Measurements from ENCODE around the gene STX7. TPM values are rescaled to one million over a fixed set of nuclear protein-coding genes. Genes with fewer than 3 reads are reported as not detected.
A peak's percentile ranks its signal among the peaks of the same experiment; 100 is the strongest.
"Not testable (repeated sequence)": the region's sequence is repeated elsewhere in the genome, so short reads cannot be mapped to it uniquely, and the experiment has no call there.

The STX7 gene
- 10 to 100 TPM; 23.2 to 86.6 (median 44.8) TPM for total RNA-seq

- no peaks in the 10 kb centered on the region for H3K36me3 ChIP-seq
- peak; percentile 82 to 89 for TF ChIP-seq POLR2AphosphoS5 (IDR thresholded peaks at IDR 0.05)
- peak in 3 of 4 donors; percentile 87 to 94 (median 92) for TF ChIP-seq POLR2A (IDR thresholded peaks at IDR 0.05)
- no peak for TF ChIP-seq EP300 (IDR thresholded peaks at IDR 0.05)
- TF ChIP-seq CTCF (IDR thresholded peaks at IDR 0.05) = peak in 1 of 6 experiments; percentile 15
- WGBS, 2 donors = 0 to 1% methylated on average over 26 to 51 of the region's 67 CpGs
- peak within 1 kb of the TSS; percentile 48 to 94 (median 83) for H3K4me3 ChIP-seq
- H3K9me3 ChIP-seq = no peaks in the 10 kb centered on the region
- ATAC-seq (ENCODE audit: low FRiP score in 2 of 2) = peak; percentile 98
- H3K27ac ChIP-seq = peak within 1 kb of the TSS; percentile 84 to 96 (median 91)
- H3K4me1 ChIP-seq = peaks cover 24 to 50% (median 31%) of the 10 kb centered on the region in 4 donors
- peak; percentile 93 to 96 for DNase-seq
- no peaks in the 10 kb centered on the region for H3K27me3 ChIP-seq
Measured at GRCh38 chr6:132512638-132513632, at the start of gene STX7. TSS of gene STX7 (minus strand) at chr6:132513116. CDS start at chr6:132503530, 9,586 bp downstream.

GRCh38 chr6:132560087-132560486 lies 47.2 kb upstream of the STX7 start:
- not testable (repeated sequence) for DNase-seq; H3K9me3 ChIP-seq; H3K4me1 ChIP-seq; H3K27me3 ChIP-seq; ATAC-seq (ENCODE audit: low FRiP score in 2 of 2); H3K4me3 ChIP-seq; H3K27ac ChIP-seq; H3K36me3 ChIP-seq
- 68 to 74% methylated on average over 3 of the region's 3 CpGs for WGBS, 2 donors

- Histone ChIP-seq H3K4me1 (no peaks in the 10 kb centered on the region), H3K27ac (no peak within 1 kb of the TSS), H3K36me3 (no peaks in the 10 kb centered on the region), H3K9me3 (no peaks in the 10 kb centered on the region), H3K27me3 (no peaks in the 10 kb centered on the region), H3K4me3 (no peak within 1 kb of the TSS)
- WGBS, 2 donors = 84 to 90% methylated on average over 2 of the region's 2 CpGs
- TF ChIP-seq POLR2A (IDR thresholded peaks at IDR 0.05) (no peak), EP300 (IDR thresholded peaks at IDR 0.05) (no peak), CTCF (IDR thresholded peaks at IDR 0.05) (no peak), POLR2AphosphoS5 (IDR thresholded peaks at IDR 0.05) (no peak)
- ATAC-seq (ENCODE audit: low FRiP score in 2 of 2) = no peak
- no peak for DNase-seq
Measured at GRCh38 chr6:132552372-132552771, 39.5 kb upstream of the STX7 start, which contains the start of gene TAAR8. TSS of gene TAAR8 (plus strand) at chr6:132552672. CDS start at chr6:132552693, 21 bp downstream.

GRCh38 chr6:132551214-132551613 lies 38.3 kb upstream of the STX7 start:
- Histone ChIP-seq H3K36me3 (no peaks in the 10 kb centered on the region), H3K4me3 (no peak overlapping the region), H3K9me3 (no peaks in the 10 kb centered on the region), H3K27ac (no peak overlapping the region), H3K4me1 (no peaks in the 10 kb centered on the region), H3K27me3 (no peaks in the 10 kb centered on the region)
- 89 to 93% methylated on average over 4 of the region's 4 CpGs for WGBS, 2 donors
- ATAC-seq (ENCODE audit: low FRiP score in 2 of 2) = peak in 1 of 2 donors; percentile 28
- TF ChIP-seq CTCF (IDR thresholded peaks at IDR 0.05) (no peak), POLR2A (IDR thresholded peaks at IDR 0.05) (no peak), EP300 (IDR thresholded peaks at IDR 0.05) (no peak), POLR2AphosphoS5 (IDR thresholded peaks at IDR 0.05) (no peak)
- no peak for DNase-seq

GRCh38 chr6:132548746-132549463 lies 36.0 kb upstream of the STX7 start:
- DNase-seq = no peak
- no peaks in the 10 kb centered on the region for H3K27me3 ChIP-seq
- TF ChIP-seq CTCF (IDR thresholded peaks at IDR 0.05) = no peak
- no peak for TF ChIP-seq EP300 (IDR thresholded peaks at IDR 0.05)
- TF ChIP-seq POLR2A (IDR thresholded peaks at IDR 0.05) = no peak
- TF ChIP-seq POLR2AphosphoS5 (IDR thresholded peaks at IDR 0.05) = no peak
- H3K9me3 ChIP-seq = no peaks in the 10 kb centered on the region
- H3K4me1 ChIP-seq = no peaks in the 10 kb centered on the region
- no peaks in the 10 kb centered on the region for H3K36me3 ChIP-seq
- H3K27ac ChIP-seq = no peak overlapping the region
- no peak overlapping the region for H3K4me3 ChIP-seq
- no peak for ATAC-seq (ENCODE audit: low FRiP score in 2 of 2)
- 85 to 98% methylated on average over 4 of the region's 4 CpGs for WGBS, 2 donors
